ENCODE data around the gene UGT1A4. TPM values are rescaled to one million over a fixed set of nuclear protein-coding genes. Genes with fewer than 3 reads are reported as not detected.

Gene UGT1A4
- total and polyA plus RNA-seq, 8 donors = 0.19 TPM; not detected in 7

- Histone ChIP-seq H3K9me3 (no peaks in the 10 kb centered on the region), H3K27me3 (no peaks in the 10 kb centered on the region), H3K4me1 (no peaks in the 10 kb centered on the region), H3K36me3 (no peaks in the 10 kb centered on the region), H3K27ac (no peak overlapping the region), H3K4me3 (no peak overlapping the region)
- 72 to 81% methylated on average over 4 of the region's 4 CpGs for WGBS, 2 donors
- no peak for FAIRE-seq
- TF ChIP-seq, protein P1, sequence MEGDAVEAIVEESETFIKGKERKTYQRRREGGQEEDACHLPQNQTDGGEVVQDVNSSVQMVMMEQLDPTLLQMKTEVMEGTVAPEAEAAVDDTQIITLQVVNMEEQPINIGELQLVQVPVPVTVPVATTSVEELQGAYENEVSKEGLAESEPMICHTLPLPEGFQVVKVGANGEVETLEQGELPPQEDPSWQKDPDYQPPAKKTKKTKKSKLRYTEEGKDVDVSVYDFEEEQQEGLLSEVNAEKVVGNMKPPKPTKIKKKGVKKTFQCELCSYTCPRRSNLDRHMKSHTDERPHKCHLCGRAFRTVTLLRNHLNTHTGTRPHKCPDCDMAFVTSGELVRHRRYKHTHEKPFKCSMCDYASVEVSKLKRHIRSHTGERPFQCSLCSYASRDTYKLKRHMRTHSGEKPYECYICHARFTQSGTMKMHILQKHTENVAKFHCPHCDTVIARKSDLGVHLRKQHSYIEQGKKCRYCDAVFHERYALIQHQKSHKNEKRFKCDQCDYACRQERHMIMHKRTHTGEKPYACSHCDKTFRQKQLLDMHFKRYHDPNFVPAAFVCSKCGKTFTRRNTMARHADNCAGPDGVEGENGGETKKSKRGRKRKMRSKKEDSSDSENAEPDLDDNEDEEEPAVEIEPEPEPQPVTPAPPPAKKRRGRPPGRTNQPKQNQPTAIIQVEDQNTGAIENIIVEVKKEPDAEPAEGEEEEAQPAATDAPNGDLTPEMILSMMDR (IDR thresholded peaks at IDR 0.05) = no peak
- DNase-seq = no peak
- intact Hi-C loops (cut with DNase I) = no loop called here
- no peak for ATAC-seq
Observed at GRCh38 chr2:233779722-233780121, 61.2 kb downstream of the UGT1A4 start.

GRCh38 chr2:233780771-233781170 is 62.2 kb downstream of the UGT1A4 start:
- TF ChIP-seq, protein P1 (IDR thresholded peaks at IDR 0.05) = no peak
- intact Hi-C loops (cut with DNase I) = no loop called here
- no peaks in the 10 kb centered on the region for H3K36me3 ChIP-seq
- no peak for ATAC-seq
- 71 to 83% methylated on average over 4 of the region's 4 CpGs for WGBS, 2 donors
- H3K4me3 ChIP-seq = no peak overlapping the region
- no peak for FAIRE-seq
- H3K27me3 ChIP-seq = no peaks in the 10 kb centered on the region
- no peaks in the 10 kb centered on the region for H3K4me1 ChIP-seq
- no peak overlapping the region for H3K27ac ChIP-seq
- H3K9me3 ChIP-seq = no peaks in the 10 kb centered on the region
- DNase-seq = no peak

- no peak for FAIRE-seq
Observed at GRCh38 chr2:233789554-233789953, 71.0 kb downstream of the UGT1A4 start.

DNA sequence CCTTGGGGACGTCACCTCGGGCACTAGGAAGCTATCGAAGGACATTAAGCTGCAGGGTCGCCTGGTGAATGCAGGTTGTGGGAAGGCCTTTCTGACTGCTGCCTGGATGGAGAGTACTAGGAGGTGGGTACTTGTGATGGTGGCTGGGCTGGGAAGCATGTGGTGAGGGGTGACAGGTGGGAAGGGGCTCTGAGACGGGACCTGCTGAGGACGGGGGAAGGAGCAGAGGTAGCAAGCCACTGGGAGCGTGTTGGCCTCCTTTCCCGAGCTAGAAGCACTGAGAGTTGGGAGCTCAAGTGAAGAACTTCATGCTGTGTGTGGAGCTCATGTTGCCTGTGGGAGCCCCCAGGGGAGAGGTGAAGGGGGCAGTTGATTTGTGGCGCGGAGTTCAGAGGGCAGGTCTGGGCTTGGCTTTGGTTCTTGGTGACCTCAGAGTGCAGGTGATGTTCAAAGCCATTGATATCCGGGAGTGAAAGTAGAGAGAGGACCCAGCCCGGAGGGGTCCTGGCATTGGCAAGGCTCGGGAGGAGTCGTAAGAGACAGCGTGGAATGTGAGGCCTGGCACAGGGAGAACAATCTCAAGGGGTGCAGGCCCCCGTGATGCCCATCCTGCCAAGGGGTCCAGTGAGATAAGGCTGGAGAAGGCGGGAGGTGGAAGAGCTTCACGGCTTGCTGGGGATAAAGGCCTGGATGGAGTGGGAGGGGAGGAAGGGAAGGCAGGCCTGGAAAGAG is 72.8 kb downstream of the UGT1A4 start:
- Histone ChIP-seq H3K4me3 (no peak overlapping the region), H3K27ac (no peak overlapping the region), H3K9me3 (no peaks in the 10 kb centered on the region), H3K4me1 (no peaks in the 10 kb centered on the region), H3K27me3 (no peaks in the 10 kb centered on the region), H3K36me3 (no peaks in the 10 kb centered on the region)
- TF ChIP-seq, protein P1 (IDR thresholded peaks at IDR 0.05) = no peak
- FAIRE-seq (no peak), ATAC-seq (no peak), DNase-seq (no peak)
- intact Hi-C loops (cut with DNase I) = no loop called here
- whole genome bisulfite sequencing, 2 donors = 68 to 72% methylated on average over 18 of the region's 18 CpGs

More at GRCh38 chr2:233789554-233789953, 71.0 kb downstream of the UGT1A4 start:
- no peak overlapping the region for H3K27ac ChIP-seq
- no peak overlapping the region for H3K4me3 ChIP-seq
- DNase-seq (no peak), ATAC-seq (no peak)
- H3K27me3 ChIP-seq = no peaks in the 10 kb centered on the region
- no peaks in the 10 kb centered on the region for H3K9me3 ChIP-seq
- no peaks in the 10 kb centered on the region for H3K36me3 ChIP-seq
- TF ChIP-seq, protein P1 (IDR thresholded peaks at IDR 0.05) = no peak
- whole genome bisulfite sequencing, 2 donors = 85 to 89% methylated on average over 7 of the region's 7 CpGs
- intact Hi-C loops (cut with DNase I) = no loop called here
- no peaks in the 10 kb centered on the region for H3K4me1 ChIP-seq

- Histone ChIP-seq H3K36me3 (no peaks in the 10 kb centered on the region), H3K4me1 (no peaks in the 10 kb centered on the region), H3K9me3 (no peaks in the 10 kb centered on the region), H3K4me3 (no peak overlapping the region), H3K27ac (no peak overlapping the region), H3K27me3 (no peaks in the 10 kb centered on the region)
- FAIRE-seq (no peak), ATAC-seq (no peak), DNase-seq (no peak)
- intact Hi-C loops (cut with DNase I) = no loop called here
- WGBS, 2 donors = 60% methylated on average over 8 to 9 of the region's 9 CpGs
- TF ChIP-seq, protein P1 (IDR thresholded peaks at IDR 0.05) = no peak
Observed at GRCh38 chr2:233791883-233792329, 73.4 kb downstream of the UGT1A4 start.
